Fibroblast of mammary gland (primary cell): Measurements from ENCODE around the gene PTPRD.

Experiments
- DNase-seq: peaks from one replicate; pipeline ENCODE4 v3.0.0-alpha.2; 2010; ENCODE audit warnings: low read depth
- H3K4me3 ChIP-seq: 2 replicates; pipeline ENCODE4 v1.5.1; 2011; ENCODE audit warnings: low read depth, mild to moderate bottlenecking, low read length, moderate library complexity; ENCODE audit not compliant: control insufficient read depth
- CTCF ChIP-seq: conservative IDR thresholded peaks from 2 replicates; pipeline ENCODE4 v1.5.1; 2011; ENCODE audit warnings: low read depth, low read length, inconsistent platforms; ENCODE audit not compliant: control insufficient read depth, insufficient read depth

The PTPRD gene

GRCh38 chr9:10104774-10105173 lies 508.0 kb downstream of the PTPRD start:
- no peak for DNase-seq
- TF ChIP-seq CTCF: no peak
- no peak overlapping the region for H3K4me3 ChIP-seq

GRCh38 chr9:10095208-10095607 lies 517.6 kb downstream of the PTPRD start:
- no peak overlapping the region for H3K4me3 ChIP-seq
- TF ChIP-seq CTCF: no peak
- DNase-seq: no peak

DNA sequence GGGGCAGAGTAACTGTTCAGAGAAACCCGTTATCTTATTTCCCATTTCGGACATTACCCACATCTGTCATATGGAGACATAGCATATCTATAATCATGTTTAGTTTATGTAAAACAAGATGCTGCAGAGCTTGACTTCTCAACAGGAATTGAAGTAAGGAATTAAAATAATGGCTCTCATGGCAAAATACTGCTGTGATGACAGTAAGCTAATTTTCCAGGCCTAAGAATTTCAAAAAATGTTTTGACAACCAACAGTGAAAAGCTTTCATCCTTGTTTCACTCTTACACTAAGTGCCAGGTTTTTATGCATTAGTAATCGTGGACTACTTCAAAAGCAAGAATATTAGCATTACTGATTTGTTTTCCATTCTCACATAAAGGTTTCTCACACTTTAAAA lies 518.2 kb downstream of the PTPRD start:
- H3K4me3 ChIP-seq: no peak overlapping the region
- DNase-seq: no peak
- TF ChIP-seq CTCF: no peak

GRCh38 chr9:10080012-10080411 lies 532.8 kb downstream of the PTPRD start:
- no peak for TF ChIP-seq CTCF
- no peak overlapping the region for H3K4me3 ChIP-seq
- DNase-seq: no peak

GRCh38 chr9:10079284-10079964 lies 533.4 kb downstream of the PTPRD start:
- no peak for DNase-seq
- TF ChIP-seq CTCF: no peak
- H3K4me3 ChIP-seq: no peak overlapping the region

DNA sequence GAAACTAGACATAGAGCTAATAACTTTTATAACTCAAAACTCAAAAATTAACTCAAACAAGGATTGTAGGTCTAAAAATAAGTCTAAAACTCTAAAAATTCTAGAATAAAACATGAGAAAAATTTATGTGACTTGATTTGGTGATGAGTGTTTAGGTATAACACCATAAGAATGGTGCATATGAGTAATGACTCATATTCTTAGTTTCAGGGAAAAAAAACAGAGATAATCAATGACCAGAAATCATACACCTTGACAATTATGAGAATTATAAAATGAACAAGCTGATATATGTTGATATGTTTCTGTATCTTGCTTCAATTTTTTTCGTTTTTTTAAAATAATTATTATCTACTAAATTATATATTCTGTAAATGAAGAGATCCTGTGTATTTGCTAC lies 541.2 kb downstream of the PTPRD start:
- no peak for TF ChIP-seq CTCF
- DNase-seq: no peak
- no peak overlapping the region for H3K4me3 ChIP-seq

- no peak overlapping the region for H3K4me3 ChIP-seq
- peak; percentile 71 for DNase-seq
- TF ChIP-seq CTCF: no peak
These were observed 550.0 kb downstream of the PTPRD start for GRCh38 chr9:10062629-10063395.
